ENCODE data around the gene CCDC3.

CCDC3 gene

DNA sequence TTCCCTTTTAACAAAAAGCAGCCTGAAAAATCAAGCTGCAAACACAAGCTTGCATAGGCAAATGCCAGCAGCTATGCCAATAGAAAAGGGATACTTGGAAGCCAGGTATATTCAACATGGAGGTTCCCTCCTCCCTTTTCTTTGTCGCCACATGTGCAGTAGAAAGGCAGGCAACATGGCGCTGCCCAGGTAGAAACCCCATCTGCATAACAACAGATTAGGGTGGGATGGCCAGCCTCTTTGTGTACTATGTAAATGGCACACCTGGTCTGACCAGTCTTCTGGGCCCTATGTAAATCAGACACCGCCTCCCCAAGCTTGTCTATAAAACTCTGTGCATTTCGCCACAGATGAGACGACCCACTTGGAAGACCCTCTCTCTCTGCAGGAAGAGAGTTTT is 58.1 kb downstream of the CCDC3 start:
- H3K79me2 ChIP-seq (ENCODE audit: insufficient read depth, low read length), result no peaks in the 10 kb centered on the region
- H3K27me3 ChIP-seq (ENCODE audit: insufficient read depth, low read length), result no peaks in the 10 kb centered on the region
- H4K20me1 ChIP-seq (ENCODE audit: insufficient read depth, low read length), result no peaks in the 10 kb centered on the region
- no peak overlapping the region for H3K27ac ChIP-seq (ENCODE audit: low read depth, low read length, poor library complexity, severe bottlenecking)
- no peaks in the 10 kb centered on the region for H3K9me2 ChIP-seq (ENCODE audit: low read depth, low read length)
- H3K4me3 ChIP-seq (ENCODE audit: low read depth, low read length, poor library complexity, severe bottlenecking), result no peak overlapping the region
- no peaks in the 10 kb centered on the region for H3F3A ChIP-seq (ENCODE audit: insufficient read depth, low read length)
- TF ChIP-seq, protein P1, sequence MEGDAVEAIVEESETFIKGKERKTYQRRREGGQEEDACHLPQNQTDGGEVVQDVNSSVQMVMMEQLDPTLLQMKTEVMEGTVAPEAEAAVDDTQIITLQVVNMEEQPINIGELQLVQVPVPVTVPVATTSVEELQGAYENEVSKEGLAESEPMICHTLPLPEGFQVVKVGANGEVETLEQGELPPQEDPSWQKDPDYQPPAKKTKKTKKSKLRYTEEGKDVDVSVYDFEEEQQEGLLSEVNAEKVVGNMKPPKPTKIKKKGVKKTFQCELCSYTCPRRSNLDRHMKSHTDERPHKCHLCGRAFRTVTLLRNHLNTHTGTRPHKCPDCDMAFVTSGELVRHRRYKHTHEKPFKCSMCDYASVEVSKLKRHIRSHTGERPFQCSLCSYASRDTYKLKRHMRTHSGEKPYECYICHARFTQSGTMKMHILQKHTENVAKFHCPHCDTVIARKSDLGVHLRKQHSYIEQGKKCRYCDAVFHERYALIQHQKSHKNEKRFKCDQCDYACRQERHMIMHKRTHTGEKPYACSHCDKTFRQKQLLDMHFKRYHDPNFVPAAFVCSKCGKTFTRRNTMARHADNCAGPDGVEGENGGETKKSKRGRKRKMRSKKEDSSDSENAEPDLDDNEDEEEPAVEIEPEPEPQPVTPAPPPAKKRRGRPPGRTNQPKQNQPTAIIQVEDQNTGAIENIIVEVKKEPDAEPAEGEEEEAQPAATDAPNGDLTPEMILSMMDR (IDR thresholded peaks at IDR 0.05; ENCODE audit: low read length), result no peak
- TF ChIP-seq EZH2 (IDR thresholded peaks at IDR 0.05; ENCODE audit: borderline replicate concordance, low read length), result no peak
- no peaks in the 10 kb centered on the region for H3K9me3 ChIP-seq (ENCODE audit: low read length)
- no peaks in the 10 kb centered on the region for H3K36me3 ChIP-seq (ENCODE audit: insufficient read depth, low read length)
- no peaks in the 10 kb centered on the region for H3K4me1 ChIP-seq (ENCODE audit: insufficient read depth, low read length, severe bottlenecking)
- no peak overlapping the region for H2AFZ ChIP-seq (ENCODE audit: low read length)
- H3K9ac ChIP-seq (ENCODE audit: low read length), result no peak overlapping the region
- H3K4me2 ChIP-seq (ENCODE audit: low read length), result no peak overlapping the region

DNA sequence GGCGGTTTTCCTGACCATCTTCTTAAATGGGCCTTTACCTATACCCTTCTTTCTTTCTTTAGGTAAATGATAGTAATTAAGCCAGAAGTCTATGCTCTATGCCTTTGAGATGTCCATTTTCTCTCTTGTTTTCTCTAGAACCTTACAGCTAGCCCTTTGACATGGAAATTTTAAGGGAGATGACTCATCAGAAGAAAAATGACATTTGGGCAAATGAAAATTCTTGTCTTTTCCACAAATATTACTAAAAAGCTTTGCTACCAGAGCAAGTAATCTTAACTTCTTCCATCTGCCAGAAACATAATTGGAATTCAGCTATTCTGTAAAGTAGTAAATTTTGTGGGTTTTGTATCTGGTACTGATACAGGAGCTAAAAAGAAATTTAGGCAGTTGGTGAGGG is 59.5 kb downstream of the CCDC3 start:
- Histone ChIP-seq H3K9me3 (ENCODE audit: low read length) (no peaks in the 10 kb centered on the region), H3K4me1 (ENCODE audit: insufficient read depth, low read length, severe bottlenecking) (no peaks in the 10 kb centered on the region), H3K27ac (ENCODE audit: low read depth, low read length, poor library complexity, severe bottlenecking) (no peak overlapping the region), H3K27me3 (ENCODE audit: insufficient read depth, low read length) (no peaks in the 10 kb centered on the region), H3K9ac (ENCODE audit: low read length) (no peak overlapping the region), H3K79me2 (ENCODE audit: insufficient read depth, low read length) (no peaks in the 10 kb centered on the region), H3K36me3 (ENCODE audit: insufficient read depth, low read length) (no peaks in the 10 kb centered on the region), H3F3A (ENCODE audit: insufficient read depth, low read length) (no peaks in the 10 kb centered on the region), H3K4me3 (ENCODE audit: low read depth, low read length, poor library complexity, severe bottlenecking) (no peak overlapping the region), H3K4me2 (ENCODE audit: low read length) (no peak overlapping the region), H3K9me2 (ENCODE audit: low read depth, low read length) (no peaks in the 10 kb centered on the region), H4K20me1 (ENCODE audit: insufficient read depth, low read length) (no peaks in the 10 kb centered on the region), H2AFZ (ENCODE audit: low read length) (no peak overlapping the region)
- TF ChIP-seq, protein P1 (IDR thresholded peaks at IDR 0.05; ENCODE audit: low read length), result no peak
- no peak for TF ChIP-seq EZH2 (IDR thresholded peaks at IDR 0.05; ENCODE audit: borderline replicate concordance, low read length)

DNA sequence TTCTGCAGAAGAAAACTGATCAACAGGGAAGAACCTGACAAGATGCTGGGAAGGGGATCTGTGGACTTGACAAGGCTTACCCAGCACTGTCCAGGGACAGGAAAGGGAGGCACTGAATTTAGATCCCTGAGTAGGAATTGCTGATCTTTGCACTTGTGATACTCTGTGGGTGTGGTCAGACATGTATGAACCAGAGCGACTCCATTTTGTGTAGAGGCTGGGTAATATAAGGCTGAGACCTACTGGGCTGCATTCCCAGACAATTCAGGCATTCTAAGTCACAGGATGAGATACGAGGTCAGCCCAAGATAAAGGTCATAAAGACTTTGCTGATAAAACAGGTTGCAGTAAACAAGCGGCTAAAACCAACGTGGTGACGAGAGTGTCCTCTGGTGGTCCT is 60.7 kb downstream of the CCDC3 start:
- H4K20me1 ChIP-seq (ENCODE audit: insufficient read depth, low read length), result no peaks in the 10 kb centered on the region
- H3K27ac ChIP-seq (ENCODE audit: low read depth, low read length, poor library complexity, severe bottlenecking), result no peak overlapping the region
- no peaks in the 10 kb centered on the region for H3K27me3 ChIP-seq (ENCODE audit: insufficient read depth, low read length)
- no peaks in the 10 kb centered on the region for H3F3A ChIP-seq (ENCODE audit: insufficient read depth, low read length)
- H3K4me1 ChIP-seq (ENCODE audit: insufficient read depth, low read length, severe bottlenecking), result no peaks in the 10 kb centered on the region
- H3K4me2 ChIP-seq (ENCODE audit: low read length), result no peak overlapping the region
- no peaks in the 10 kb centered on the region for H3K79me2 ChIP-seq (ENCODE audit: insufficient read depth, low read length)
- no peak overlapping the region for H3K9ac ChIP-seq (ENCODE audit: low read length)
- H3K9me3 ChIP-seq (ENCODE audit: low read length), result no peaks in the 10 kb centered on the region
- H3K4me3 ChIP-seq (ENCODE audit: low read depth, low read length, poor library complexity, severe bottlenecking), result no peak overlapping the region
- no peaks in the 10 kb centered on the region for H3K9me2 ChIP-seq (ENCODE audit: low read depth, low read length)
- H3K36me3 ChIP-seq (ENCODE audit: insufficient read depth, low read length), result no peaks in the 10 kb centered on the region
- no peak overlapping the region for H2AFZ ChIP-seq (ENCODE audit: low read length)
- TF ChIP-seq EZH2 (IDR thresholded peaks at IDR 0.05; ENCODE audit: borderline replicate concordance, low read length), result no peak
- TF ChIP-seq, protein P1 (IDR thresholded peaks at IDR 0.05; ENCODE audit: low read length), result no peak

Measured in OCI-LY1 (cell line).